Endothelial cell of umbilical vein (primary cell): ENCODE data around the gene PLCB4. TPM values are rescaled to one million over a fixed set of nuclear protein-coding genes. Genes with fewer than 3 reads are reported as not detected.

Source experiments
- BruUV-seq: library from RNA; stranded (reverse); fragments of 400-500 nt; replicated peaks from 2 replicates; lab custom pipeline; 2021; lab: Mats Ljungman, UMichigan
- CTCF ChIA-PET: fragments of 300-600, 350-600 bp; sonication (Branson Sonifier 250); formaldehyde crosslinking; loops from one replicate; lab custom pipeline; 2021; ENCODE audit warnings: antibody characterized with exemption, inconsistent platforms; lab: Charles Lee
- POLR2A ChIA-PET: fragments of 300-600, 350-600 bp; sonication (Branson Sonifier 250); formaldehyde crosslinking; loops from one replicate; lab custom pipeline; 2021; ENCODE audit warnings: antibody characterized with exemption, inconsistent platforms; lab: Charles Lee
- DNase-seq: peaks from one replicate; pipeline ENCODE4 v3.0.0-alpha.2; 2011; ENCODE audit warnings: low read depth, low spot score
- FAIRE-seq: peaks from 2 replicates; lab custom pipeline; 2011; peaks lifted over from hg19 to GRCh38; lab: Jason Lieb, UNC
- H2AFZ ChIP-seq: 2 replicates; pipeline ENCODE4 v1.6.0; 2012; ENCODE audit warnings: low read depth, low read length, control low read depth, inconsistent platforms
- H3K27ac ChIP-seq: 2 replicates; pipeline ENCODE4 v1.5.1; 2011; ENCODE audit warnings: low read depth, mild to moderate bottlenecking, control low read depth, low read length, moderate library complexity; ENCODE audit not compliant: insufficient read depth
- H3K27me3 ChIP-seq, 2 experiments: 2 replicates each; pipeline versions ENCODE4 v1.6.0 to v1.6.1; 2011; ENCODE audit warnings: low read length in 2 of 2, mixed read lengths in 1 of 2; ENCODE audit not compliant: control insufficient read depth in 2 of 2, insufficient read depth in 2 of 2
- H3K36me3 ChIP-seq, 2 experiments: 2 replicates in 1 of 2; 3 replicates in 1 of 2; pipeline ENCODE4 v1.5.1; 2011; ENCODE audit warnings: low read length in 2 of 2, mild to moderate bottlenecking in 1 of 2, moderate library complexity in 1 of 2; ENCODE audit not compliant: control insufficient read depth in 2 of 2, insufficient read depth in 2 of 2; ENCODE audit errors: extremely low read depth in 1 of 2
- H3K4me1 ChIP-seq: 3 replicates; pipeline ENCODE4 v1.5.1; 2011; ENCODE audit warnings: mild to moderate bottlenecking, low read length; ENCODE audit not compliant: control insufficient read depth, insufficient read depth; ENCODE audit errors: extremely low read depth
- H3K4me2 ChIP-seq: 2 replicates; pipeline ENCODE4 v1.6.1; 2011; ENCODE audit warnings: low read length, control low read depth, mixed read lengths; ENCODE audit not compliant: insufficient read depth
- H3K4me3 ChIP-seq, 3 experiments: fragments of 200-600 bp in 1 of 3; sonication (generic), shearing (Covaris generic) in 1 of 3; replicated peaks in 1 of 3; 2 replicates each; pipeline ENCODE4 v1.5.1; 2011 to 2016; ENCODE audit warnings: control low read depth in 3 of 3, low read length in 3 of 3, mild to moderate bottlenecking in 2 of 3, inconsistent platforms in 1 of 3, low read depth in 1 of 3, moderate library complexity in 1 of 3; ENCODE audit not compliant: insufficient read depth in 1 of 3
- H3K79me2 ChIP-seq: 2 replicates; pipeline ENCODE4 v1.6.0; 2012; ENCODE audit warnings: low read length, inconsistent platforms; ENCODE audit not compliant: control insufficient read depth, insufficient read depth
- H3K9ac ChIP-seq: replicated peaks from 2 replicates; pipeline ENCODE3; 2011; ENCODE audit warnings: low read length, control low read depth; ENCODE audit not compliant: insufficient read depth; ENCODE audit errors: extremely low read depth
- H3K9me1 ChIP-seq: replicated peaks from 3 replicates; pipeline ENCODE4 v1.6.0; 2011; ENCODE audit warnings: mild to moderate bottlenecking, low read length; ENCODE audit not compliant: control insufficient read depth, insufficient read depth; ENCODE audit errors: extremely low read depth
- H3K9me3 ChIP-seq: replicated peaks from 2 replicates; pipeline ENCODE4 v1.5.1; 2012; ENCODE audit warnings: low read length, inconsistent platforms; ENCODE audit not compliant: control insufficient read depth, insufficient read depth
- H4K20me1 ChIP-seq: replicated peaks from 2 replicates; pipeline ENCODE3; 2011; ENCODE audit warnings: mild to moderate bottlenecking, low read length; ENCODE audit not compliant: control insufficient read depth, insufficient read depth; ENCODE audit errors: extremely low read depth
- CTCF ChIP-seq, 2 donors: IDR thresholded peaks; 1 replicate in 1 of 2; 2 replicates in 1 of 2; pipeline ENCODE4 v1.5.1; 2011; ENCODE audit warnings: low read length in 2 of 2, mild to moderate bottlenecking in 2 of 2, moderate library complexity in 2 of 2, control low read depth in 1 of 2, inconsistent platforms in 1 of 2, low read depth in 1 of 2; ENCODE audit not compliant: insufficient read depth in 1 of 2; ENCODE audit errors: extremely low read depth in 1 of 2
- EZH2 ChIP-seq: IDR thresholded peaks from 2 replicates; pipeline ENCODE4 v1.6.1; 2012; ENCODE audit warnings: borderline replicate concordance, low read depth, mild to moderate bottlenecking, moderate library complexity, low read length, inconsistent platforms; ENCODE audit not compliant: severe bottlenecking
- FOS ChIP-seq: IDR thresholded peaks from 2 replicates; pipeline ENCODE4 v1.6.1; 2011; ENCODE audit warnings: mild to moderate bottlenecking, low read length, moderate library complexity, borderline replicate concordance; ENCODE audit not compliant: insufficient read depth
- GATA2 ChIP-seq: IDR thresholded peaks from 2 replicates; pipeline ENCODE4 v1.7.0; 2011; ENCODE audit warnings: low read depth, mild to moderate bottlenecking, moderate library complexity, mixed read lengths, low read length; ENCODE audit not compliant: insufficient read length, insufficient read depth
- JUN ChIP-seq: IDR thresholded peaks from 2 replicates; pipeline ENCODE4 v1.6.1; 2011; ENCODE audit warnings: borderline replicate concordance, low read depth; ENCODE audit not compliant: insufficient read length, insufficient read depth
- MAX ChIP-seq: IDR thresholded peaks from 2 replicates; pipeline ENCODE4 v1.6.1; 2011; ENCODE audit not compliant: insufficient read depth, insufficient read length
- MYC ChIP-seq: IDR thresholded peaks from one replicate; pipeline ENCODE4 v1.6.1; 2011; ENCODE audit warnings: mild to moderate bottlenecking, low read depth, low read length
- POLR2A ChIP-seq: IDR thresholded peaks from 2 replicates; pipeline ENCODE4 v1.6.1; 2012; ENCODE audit warnings: low read depth, mild to moderate bottlenecking, control low read depth, low read length
- POLR2AphosphoS5 ChIP-seq: IDR thresholded peaks from 2 replicates; pipeline ENCODE4 v1.6.1; 2012; ENCODE audit warnings: low read depth, mild to moderate bottlenecking, control low read depth, low read length, moderate library complexity; ENCODE audit not compliant: insufficient read depth
- dilution Hi-C: fragments of 300-500 bp; cut with MboI; formaldehyde crosslinking; loops from one replicate; pipeline ENCODE4 v1.15.0; 2019; ENCODE audit warnings: low sequenced_read_pairs; ENCODE audit not compliant: extremely low pct_ligation_motif_present
- intact Hi-C: fragments of 100-400 bp; cut with micrococcal nuclease; formaldehyde crosslinking; loops from one replicate; pipeline ENCODE4 v1.10.0; 2022
- polyA plus RNA-seq, 4 experiments: library from polyadenylated mRNA; depleted of rRNA in 3 of 4; stranded (reverse) in 3 of 4; unstranded in 1 of 4; fragments of >200 nt; gene quantifications; 2 replicates each; pipeline versions ENCODE4 v1.2.1 to v1.2.3, GENCODE V29; 2011 to 2012; ENCODE audit warnings: missing spikeins in 1 of 4
- total RNA-seq: library from RNA; stranded (reverse); gene quantifications from 2 replicates; pipeline ENCODE4 v1.2.3, GENCODE V29; 2021

Gene PLCB4
- total and polyA plus RNA-seq, 2 donors (not counting 3 experiments of a cell fraction or from before 2014, with no cell fraction given): 0.37 to 1.7 TPM

- Histone ChIP-seq H3K36me3 (no peaks in the 10 kb centered on the region), H3K4me3 (no peak overlapping the region), H3K79me2 (no peaks in the 10 kb centered on the region), H3K9ac (no peak overlapping the region), H2AFZ (no peak overlapping the region), H4K20me1 (no peaks in the 10 kb centered on the region), H3K4me1 (no peaks in the 10 kb centered on the region), H3K9me1 (no peaks in the 10 kb centered on the region), H3K27me3 (no peaks in the 10 kb centered on the region), H3K27ac (no peak overlapping the region), H3K9me3 (no peaks in the 10 kb centered on the region), H3K4me2 (no peak overlapping the region)
- no peak for DNase-seq
- POLR2A ChIA-PET: no interaction called here
- intact Hi-C loops (no loop called here), dilution Hi-C loops (no loop called here)
- no peak for FAIRE-seq
- CTCF ChIA-PET: no interaction called here
- TF ChIP-seq MYC (no peak), MAX (no peak), POLR2AphosphoS5 (no peak), EZH2 (no peak), JUN (no peak), GATA2 (no peak), CTCF (IDR thresholded peaks at IDR 0.05; ENCODE audit: extremely low read depth in 1 of 2, insufficient read depth in 1 of 2, low read depth in 1 of 2, low read length in 2 of 2) (no peak), POLR2A (no peak), FOS (no peak)
- no TSS peak for BruUV-seq
Measured at GRCh38 chr20:9082741-9083140, 13.9 kb downstream of the PLCB4 start.
